Measurements from ENCODE around the gene SH2D2A.

SH2D2A gene

GRCh38 chr1:156802421-156802935 lies 14.2 kb downstream of the SH2D2A start:
- no peak for DNase-seq

- DNase-seq = no peak
Measured at GRCh38 chr1:156801409-156802121, 15.1 kb downstream of the SH2D2A start.

GRCh38 chr1:156797212-156797871 lies 19.3 kb downstream of the SH2D2A start:
- DNase-seq = peak; percentile 50

GRCh38 chr1:156796340-156797097 lies 20.1 kb downstream of the SH2D2A start:
- no peak for DNase-seq

GRCh38 chr1:156795787-156796186 lies 20.9 kb downstream of the SH2D2A start:
- no peak for DNase-seq

GRCh38 chr1:156795374-156795733 lies 21.3 kb downstream of the SH2D2A start:
- DNase-seq = no peak

GRCh38 chr1:156794506-156795373 lies 21.9 kb downstream of the SH2D2A start:
- DNase-seq = no peak

GRCh38 chr1:156789621-156790318 lies 26.9 kb downstream of the SH2D2A start:
- DNase-seq = no peak

- DNase-seq = no peak
Measured at GRCh38 chr1:156788136-156788535, 28.5 kb downstream of the SH2D2A start.

- DNase-seq = no peak
Measured at GRCh38 chr1:156786640-156787039, 30.0 kb downstream of the SH2D2A start.

- DNase-seq = no peak
Measured at GRCh38 chr1:156785458-156785857, 31.2 kb downstream of the SH2D2A start.

- no peak for DNase-seq
Measured at GRCh38 chr1:156781585-156782186, 35.0 kb downstream of the SH2D2A start.

- DNase-seq = no peak
Measured at GRCh38 chr1:156777573-156777972, 39.1 kb downstream of the SH2D2A start.

- no peak for DNase-seq
Measured at GRCh38 chr1:156776942-156777341, 39.7 kb downstream of the SH2D2A start.

GRCh38 chr1:156775799-156776198 lies 40.8 kb downstream of the SH2D2A start:
- DNase-seq = no peak

GRCh38 chr1:156773607-156774006 lies 43.0 kb downstream of the SH2D2A start:
- DNase-seq = no peak

- no peak for DNase-seq
Measured at GRCh38 chr1:156772728-156773497, 43.7 kb downstream of the SH2D2A start.

GRCh38 chr1:156772222-156772621 lies 44.4 kb downstream of the SH2D2A start:
- no peak for DNase-seq

- no peak for DNase-seq
Measured at GRCh38 chr1:156768610-156769295, 47.9 kb downstream of the SH2D2A start.
